Astrocyte (in vitro differentiated cells and primary cell): Measurements from ENCODE around the gene SLC35F6. TPM values are rescaled to one million over a fixed set of nuclear protein-coding genes. Genes with fewer than 3 reads are reported as not detected.

Experiments used
- DNase-seq: peaks from one replicate; pipeline ENCODE4 v3.0.0-alpha.2; 2010; ENCODE audit warnings: low read depth
- FAIRE-seq: peaks from 2 replicates; lab custom pipeline; 2011; peaks lifted over from hg19 to GRCh38; lab: Jason Lieb, UNC
- H2AFZ ChIP-seq: 2 replicates; pipeline ENCODE4 v1.6.0; 2012; ENCODE audit warnings: low read depth, low read length, inconsistent platforms
- H3K27ac ChIP-seq: 2 replicates; pipeline ENCODE4 v1.5.1; 2011; ENCODE audit warnings: low read depth, low read length, inconsistent platforms
- H3K27me3 ChIP-seq: 2 replicates; pipeline ENCODE4 v1.6.0; 2011; ENCODE audit warnings: low read length, inconsistent platforms; ENCODE audit not compliant: insufficient read depth
- H3K36me3 ChIP-seq: 2 replicates; pipeline ENCODE4 v1.5.1; 2011; ENCODE audit warnings: low read length, inconsistent platforms; ENCODE audit not compliant: insufficient read depth
- H3K4me1 ChIP-seq: 2 replicates; pipeline ENCODE4 v1.5.1; 2011; ENCODE audit warnings: low read length, inconsistent platforms; ENCODE audit not compliant: insufficient read depth
- H3K4me2 ChIP-seq: 2 replicates; pipeline ENCODE4 v1.6.0; 2012; ENCODE audit warnings: low read length, inconsistent platforms
- H3K4me3 ChIP-seq: 2 replicates; pipeline ENCODE4 v1.5.1; 2011; ENCODE audit warnings: low read depth, mild to moderate bottlenecking, low read length, inconsistent platforms; ENCODE audit not compliant: insufficient read depth
- H3K79me2 ChIP-seq: 2 replicates; pipeline ENCODE4 v1.6.0; 2012; ENCODE audit warnings: mild to moderate bottlenecking, low read length, inconsistent platforms; ENCODE audit not compliant: insufficient read depth
- H3K9ac ChIP-seq: 2 replicates; pipeline ENCODE4 v1.6.0; 2012; ENCODE audit warnings: mild to moderate bottlenecking, low read length, inconsistent platforms
- H3K9me3 ChIP-seq: 2 replicates; pipeline ENCODE4 v1.5.1; 2012; ENCODE audit warnings: low read depth, mild to moderate bottlenecking, low read length, inconsistent platforms; ENCODE audit not compliant: insufficient read depth
- H4K20me1 ChIP-seq: 2 replicates; pipeline ENCODE4 v1.6.0; 2012; ENCODE audit warnings: low read length, inconsistent platforms; ENCODE audit not compliant: insufficient read depth
- H3K27ac Mint-ChIP-seq: one replicate; pipeline ENCODE4 v1.8.0; 2021; ENCODE audit warnings: mild to moderate bottlenecking, mixed read lengths; ENCODE audit not compliant: unreplicated experiment
- H3K27me3 Mint-ChIP-seq: one replicate; pipeline ENCODE4 v1.8.0; 2021; ENCODE audit warnings: low read depth, mixed read lengths; ENCODE audit not compliant: unreplicated experiment
- H3K36me3 Mint-ChIP-seq: one replicate; pipeline ENCODE4 v1.8.0; 2021; ENCODE audit warnings: low read depth, mixed read lengths; ENCODE audit not compliant: unreplicated experiment
- H3K4me1 Mint-ChIP-seq: one replicate; pipeline ENCODE4 v1.8.0; 2021; ENCODE audit warnings: low read depth, mixed read lengths; ENCODE audit not compliant: unreplicated experiment
- H3K4me3 Mint-ChIP-seq: one replicate; pipeline ENCODE4 v1.8.0; 2021; ENCODE audit warnings: mild to moderate bottlenecking, moderate library complexity, mixed read lengths; ENCODE audit not compliant: unreplicated experiment
- H3K9me3 Mint-ChIP-seq: one replicate; pipeline ENCODE4 v1.8.0; 2021; ENCODE audit warnings: mild to moderate bottlenecking, mixed read lengths; ENCODE audit not compliant: unreplicated experiment
- EZH2 ChIP-seq: IDR thresholded peaks from 2 replicates; pipeline ENCODE4 v1.6.1; 2012; ENCODE audit warnings: mild to moderate bottlenecking, low read length, inconsistent platforms; ENCODE audit not compliant: insufficient read depth
- total RNA-seq: library from RNA; stranded (reverse); gene quantifications from 2 replicates; pipeline ENCODE4 v1.2.1, GENCODE V29; 2021
- TF ChIP-seq, protein P1 (sequence below): IDR thresholded peaks from 2 replicates; pipeline ENCODE4 v1.5.1; 2011; ENCODE audit warnings: low read depth, mild to moderate bottlenecking, inconsistent platforms, low read length, moderate library complexity; ENCODE audit not compliant: insufficient read depth

The SLC35F6 gene
- total RNA-seq, 1 donor from 2014 or later: 41.9 TPM

DNA sequence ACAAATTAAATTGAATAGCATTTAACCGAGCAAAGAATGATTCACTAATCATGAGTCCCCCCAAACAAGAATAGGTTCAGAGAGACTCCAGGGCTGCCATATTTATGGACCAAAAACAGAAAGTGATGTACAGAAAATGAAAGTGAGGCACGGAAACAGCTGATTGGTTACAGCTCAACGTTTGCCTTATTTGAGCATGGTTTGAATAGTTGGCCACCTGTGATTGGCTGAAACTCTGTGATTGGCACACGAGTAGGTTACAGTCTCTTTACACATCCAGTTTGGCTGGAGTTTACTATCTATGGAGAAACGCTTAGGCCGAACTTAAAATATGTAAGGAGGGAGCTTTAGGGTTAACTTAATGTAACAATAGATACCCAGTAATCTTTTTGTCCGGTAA is 56.8 kb downstream of the SLC35F6 start:
- Histone ChIP-seq H3K79me2 (no peaks in the 10 kb centered on the region), H3K4me3 (no peak overlapping the region), H3K4me1 (no peaks in the 10 kb centered on the region), H3K27me3 (peaks cover 14% of the 10 kb centered on the region), H2AFZ (no peak overlapping the region), H3K36me3 (no peaks in the 10 kb centered on the region), H3K9ac (no peak overlapping the region), H4K20me1 (no peaks in the 10 kb centered on the region), H3K27ac (no peak overlapping the region), H3K9me3 (no peaks in the 10 kb centered on the region), H3K4me2 (no peak overlapping the region)
- Mint-ChIP-seq H3K4me1 (no peaks in the 10 kb centered on the region), H3K4me3 (no peak overlapping the region), H3K27me3 (peaks cover 23% of the 10 kb centered on the region), H3K36me3 (no peaks in the 10 kb centered on the region), H3K27ac (no peak overlapping the region), H3K9me3 (peaks cover 2% of the 10 kb centered on the region)
- FAIRE-seq (no peak), DNase-seq (no peak)
- no peak for TF ChIP-seq EZH2
- TF ChIP-seq, protein P1, sequence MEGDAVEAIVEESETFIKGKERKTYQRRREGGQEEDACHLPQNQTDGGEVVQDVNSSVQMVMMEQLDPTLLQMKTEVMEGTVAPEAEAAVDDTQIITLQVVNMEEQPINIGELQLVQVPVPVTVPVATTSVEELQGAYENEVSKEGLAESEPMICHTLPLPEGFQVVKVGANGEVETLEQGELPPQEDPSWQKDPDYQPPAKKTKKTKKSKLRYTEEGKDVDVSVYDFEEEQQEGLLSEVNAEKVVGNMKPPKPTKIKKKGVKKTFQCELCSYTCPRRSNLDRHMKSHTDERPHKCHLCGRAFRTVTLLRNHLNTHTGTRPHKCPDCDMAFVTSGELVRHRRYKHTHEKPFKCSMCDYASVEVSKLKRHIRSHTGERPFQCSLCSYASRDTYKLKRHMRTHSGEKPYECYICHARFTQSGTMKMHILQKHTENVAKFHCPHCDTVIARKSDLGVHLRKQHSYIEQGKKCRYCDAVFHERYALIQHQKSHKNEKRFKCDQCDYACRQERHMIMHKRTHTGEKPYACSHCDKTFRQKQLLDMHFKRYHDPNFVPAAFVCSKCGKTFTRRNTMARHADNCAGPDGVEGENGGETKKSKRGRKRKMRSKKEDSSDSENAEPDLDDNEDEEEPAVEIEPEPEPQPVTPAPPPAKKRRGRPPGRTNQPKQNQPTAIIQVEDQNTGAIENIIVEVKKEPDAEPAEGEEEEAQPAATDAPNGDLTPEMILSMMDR: no peak

DNA sequence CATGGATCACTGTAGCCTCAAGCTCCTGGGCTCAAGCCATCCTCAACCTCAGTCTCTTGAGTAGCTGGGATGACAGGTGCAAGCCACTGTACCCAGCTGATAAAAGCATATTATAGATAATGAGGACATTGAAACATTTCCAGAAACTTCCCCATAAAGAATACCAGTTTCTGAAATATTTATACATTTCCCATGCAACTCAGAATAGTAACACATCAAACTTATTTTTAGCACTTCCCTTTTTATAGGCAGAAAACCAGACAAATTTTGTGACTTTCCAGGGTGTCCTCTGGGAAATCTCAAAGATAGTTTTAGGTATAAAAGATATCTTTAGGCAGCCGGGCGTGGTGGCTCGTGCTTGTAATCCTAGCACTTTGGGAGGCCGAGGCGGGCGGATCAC is 58.8 kb downstream of the SLC35F6 start:
- Histone ChIP-seq H3K4me1 (no peaks in the 10 kb centered on the region), H4K20me1 (no peaks in the 10 kb centered on the region), H3K27me3 (peaks cover 12% of the 10 kb centered on the region), H3K36me3 (no peaks in the 10 kb centered on the region), H3K79me2 (no peaks in the 10 kb centered on the region), H3K9ac (no peak overlapping the region), H2AFZ (no peak overlapping the region), H3K9me3 (no peaks in the 10 kb centered on the region), H3K27ac (no peak overlapping the region), H3K4me2 (no peak overlapping the region), H3K4me3 (no peak overlapping the region)
- no peaks in the 10 kb centered on the region for H3K4me1 Mint-ChIP-seq
- H3K4me3 Mint-ChIP-seq: no peak overlapping the region
- H3K27me3 Mint-ChIP-seq: peaks cover 15% of the 10 kb centered on the region
- FAIRE-seq (no peak), DNase-seq (no peak)
- H3K9me3 Mint-ChIP-seq: peaks cover 2% of the 10 kb centered on the region
- H3K27ac Mint-ChIP-seq: no peak overlapping the region
- TF ChIP-seq, protein P1: no peak
- TF ChIP-seq EZH2: no peak
- H3K36me3 Mint-ChIP-seq: no peaks in the 10 kb centered on the region

Other genes with a start within 250 kb of the SLC35F6 start
- not detected in 2 replicates for gene CIB4, start 122.9 kb upstream of the SLC35F6 start, total RNA-seq
- 1.9 and 2.3 TPM in 2 replicates for gene KCNK3, start 71.6 kb upstream of the SLC35F6 start, total RNA-seq
- gene CENPA, start 21.8 kb downstream of the SLC35F6 start, total RNA-seq: 0.75 and 2.7 TPM in 2 replicates
- 1.2 and 2.9 TPM in 2 replicates for gene DPYSL5, start 83.8 kb downstream of the SLC35F6 start, total RNA-seq
- gene MAPRE3, start 206.4 kb downstream of the SLC35F6 start, total RNA-seq: 27.0 and 29.0 TPM in 2 replicates